ENCODE results near the gene TTC7B.

The TTC7B gene

GRCh38 chr14:90545966-90546751 lies 270.1 kb downstream of the TTC7B start:
- DNase-seq (ENCODE audit: low read depth in 2 of 2), result no peak

- no peak for DNase-seq (ENCODE audit: low read depth in 2 of 2)
Observed at GRCh38 chr14:90545382-90545781, 270.8 kb downstream of the TTC7B start.

DNA sequence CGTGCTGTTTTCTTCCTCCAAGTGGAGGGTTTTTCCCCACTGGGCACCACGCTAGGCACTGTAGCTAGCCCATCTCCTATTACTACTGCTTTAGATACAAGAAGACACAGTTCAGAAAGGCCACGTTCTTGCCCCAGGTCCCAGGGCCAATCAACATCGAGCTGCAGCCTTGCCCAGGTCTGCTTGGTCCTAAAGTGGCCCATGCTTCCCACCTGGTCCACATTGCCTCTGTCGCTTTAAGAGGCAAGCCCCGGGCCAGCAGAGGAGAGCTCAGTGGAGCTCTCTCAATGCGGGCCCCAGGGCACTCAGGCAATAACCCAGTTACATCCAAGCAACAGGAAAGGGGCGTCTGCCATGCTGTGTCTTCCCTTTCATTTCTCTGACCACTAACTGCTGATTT lies 271.3 kb downstream of the TTC7B start:
- DNase-seq (ENCODE audit: low read depth in 2 of 2), result no peak

GRCh38 chr14:90544566-90544965 lies 271.7 kb downstream of the TTC7B start:
- DNase-seq (ENCODE audit: low read depth in 2 of 2), result no peak

GRCh38 chr14:90543876-90544275 lies 272.4 kb downstream of the TTC7B start:
- DNase-seq (ENCODE audit: low read depth in 2 of 2), result no peak

- DNase-seq (ENCODE audit: low read depth in 2 of 2), result no peak
Observed at GRCh38 chr14:90541076-90541634, 275.1 kb downstream of the TTC7B start.

- DNase-seq (ENCODE audit: low read depth in 2 of 2), result no peak
Observed at GRCh38 chr14:90540437-90540836, 275.8 kb downstream of the TTC7B start.

GRCh38 chr14:90539996-90540395 lies 276.2 kb downstream of the TTC7B start:
- DNase-seq (ENCODE audit: low read depth in 2 of 2), result no peak

- no peak for DNase-seq (ENCODE audit: low read depth in 2 of 2)
Observed at GRCh38 chr14:90539496-90539775, 276.8 kb downstream of the TTC7B start.

GRCh38 chr14:90538716-90539495 lies 277.3 kb downstream of the TTC7B start:
- DNase-seq (ENCODE audit: low read depth in 2 of 2), result no peak

- DNase-seq (ENCODE audit: low read depth in 2 of 2), result no peak
Observed at GRCh38 chr14:90538095-90538494, 278.1 kb downstream of the TTC7B start.

- DNase-seq (ENCODE audit: low read depth in 2 of 2), result no peak
Observed at GRCh38 chr14:90536511-90537191, 279.6 kb downstream of the TTC7B start.

- no peak for DNase-seq (ENCODE audit: low read depth in 2 of 2)
Observed at GRCh38 chr14:90536092-90536491, 280.1 kb downstream of the TTC7B start.

DNA sequence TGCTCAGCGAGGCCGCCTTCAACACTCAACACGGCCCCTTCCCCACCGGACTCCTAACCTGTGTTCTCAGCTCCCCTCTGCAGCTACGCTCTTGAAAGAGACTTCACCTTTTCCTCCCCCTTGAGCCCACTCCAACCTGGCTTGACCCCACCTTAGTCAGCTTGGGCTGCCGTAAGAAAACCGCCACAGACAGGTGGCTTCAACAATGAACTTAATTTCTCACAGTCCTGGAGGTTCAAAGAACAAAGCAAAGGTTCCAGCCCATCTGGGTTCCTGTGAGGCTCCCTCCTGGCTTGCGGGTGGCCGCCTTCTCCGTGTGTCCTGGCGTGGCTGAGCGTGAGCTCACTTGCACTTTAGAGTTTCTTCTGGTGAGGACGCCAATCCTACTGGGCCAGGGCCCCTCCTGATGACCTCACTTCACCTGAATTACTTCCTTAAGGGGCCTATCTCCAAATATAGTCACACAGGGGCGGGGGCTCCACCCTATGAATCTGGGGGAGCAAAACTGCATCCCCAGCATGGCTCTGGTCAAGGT lies 280.6 kb downstream of the TTC7B start:
- no peak for DNase-seq (ENCODE audit: low read depth in 2 of 2)

DNA sequence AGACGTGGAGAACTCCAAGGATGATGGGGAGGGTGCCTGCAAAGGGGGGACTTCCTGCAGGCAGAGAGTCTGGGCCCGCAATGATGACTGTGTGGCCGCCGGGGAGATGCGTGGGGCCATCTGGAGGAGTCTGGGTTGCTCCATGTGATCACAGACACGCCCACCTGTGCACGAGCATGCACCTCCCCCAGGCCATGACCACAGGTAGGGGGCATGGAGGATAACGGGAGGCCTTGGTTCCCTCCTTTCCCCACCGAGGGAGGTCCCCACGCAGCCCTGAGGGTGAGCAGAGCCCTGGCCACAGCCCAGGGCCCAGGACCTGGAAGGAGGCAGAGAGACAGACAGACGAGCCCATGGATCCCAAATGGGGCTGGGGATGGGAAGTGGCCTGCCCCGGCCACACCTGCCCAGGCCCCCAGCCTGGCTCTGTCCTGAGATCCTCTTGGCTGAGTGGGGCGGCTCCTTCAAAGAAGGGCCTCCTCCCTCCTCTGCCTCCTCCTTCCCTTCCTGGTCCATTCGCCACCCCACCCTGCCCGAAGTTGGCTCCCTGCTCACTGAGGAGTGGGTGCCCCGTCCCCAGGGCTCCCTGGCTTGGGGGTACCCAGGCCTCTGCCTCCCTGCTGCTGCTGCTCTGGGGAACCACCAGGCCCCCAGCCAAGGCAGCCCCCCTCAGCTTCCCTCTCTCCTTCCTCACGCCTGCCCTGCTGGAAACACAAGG lies 281.2 kb downstream of the TTC7B start:
- DNase-seq (ENCODE audit: low read depth in 2 of 2), result no peak

- DNase-seq (ENCODE audit: low read depth in 2 of 2), result no peak
Observed at GRCh38 chr14:90534091-90534837, 282.0 kb downstream of the TTC7B start.

DNA sequence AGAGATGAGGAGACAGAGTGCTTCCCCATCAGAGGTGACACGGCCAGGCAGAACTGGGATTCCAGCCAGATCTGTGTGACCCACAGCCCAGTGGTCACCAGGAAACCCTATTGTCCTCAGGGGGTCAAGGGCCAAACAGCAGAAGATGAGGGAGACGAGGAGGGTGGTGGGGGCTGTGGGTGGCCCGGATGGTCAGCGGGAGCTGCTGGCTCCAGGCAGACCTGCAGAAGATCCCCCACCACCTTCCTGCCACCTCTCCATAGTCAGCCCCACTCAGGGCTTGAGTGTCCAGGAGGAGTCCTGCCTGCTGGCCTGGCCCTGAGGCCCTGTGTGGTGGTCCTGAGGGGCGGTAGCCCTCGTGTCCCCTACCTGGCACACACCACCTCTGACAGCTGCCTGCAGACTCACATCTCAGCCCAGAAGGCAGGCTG lies 282.6 kb downstream of the TTC7B start:
- no peak for DNase-seq (ENCODE audit: low read depth in 2 of 2)

DNA sequence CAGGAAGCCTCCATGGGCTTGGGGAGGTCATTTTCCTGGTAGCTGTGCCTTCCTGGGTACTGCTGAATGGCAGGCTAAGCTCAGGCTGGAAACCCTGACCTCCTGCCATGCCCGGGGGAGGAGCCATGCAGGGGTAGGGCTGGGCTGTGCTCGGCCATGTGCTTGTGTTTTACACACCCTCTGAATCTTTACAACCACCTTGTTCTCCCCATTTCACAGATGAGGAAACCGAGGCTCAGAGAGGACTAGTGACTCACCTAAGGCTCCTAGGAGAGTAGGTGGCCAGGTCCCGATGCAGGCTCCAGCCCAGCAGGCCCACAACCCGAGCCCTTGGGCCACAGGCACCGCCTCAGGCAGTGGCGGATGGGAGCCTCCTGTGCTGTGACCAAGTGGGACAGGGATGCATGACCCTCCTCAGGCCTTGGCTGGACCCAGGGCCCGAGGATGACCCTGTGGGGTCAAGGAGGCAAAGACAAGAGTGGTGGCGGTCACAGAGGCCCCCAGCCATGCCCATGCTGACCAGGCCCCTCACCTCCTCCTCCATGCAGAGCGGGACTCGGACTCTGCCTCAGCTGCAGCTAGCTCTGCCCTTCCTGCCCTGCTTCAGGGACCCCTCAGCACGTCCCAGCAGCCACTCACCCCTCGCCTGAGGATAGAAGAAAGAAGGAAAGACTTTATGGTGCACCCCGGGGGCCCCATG lies 283.3 kb downstream of the TTC7B start:
- no peak for DNase-seq (ENCODE audit: low read depth in 2 of 2)

- DNase-seq (ENCODE audit: low read depth in 2 of 2), result no peak
Observed at GRCh38 chr14:90531497-90531896, 284.7 kb downstream of the TTC7B start.

GRCh38 chr14:90530523-90530922 lies 285.7 kb downstream of the TTC7B start:
- DNase-seq (ENCODE audit: low read depth in 2 of 2), result no peak
